Measurements from ENCODE around the gene RAB12. TPM values are rescaled to one million over a fixed set of nuclear protein-coding genes. Genes with fewer than 3 reads are reported as not detected.

RAB12 gene
- total RNA-seq, 1 experiment from 2014 or later, result 32.7 TPM

DNA sequence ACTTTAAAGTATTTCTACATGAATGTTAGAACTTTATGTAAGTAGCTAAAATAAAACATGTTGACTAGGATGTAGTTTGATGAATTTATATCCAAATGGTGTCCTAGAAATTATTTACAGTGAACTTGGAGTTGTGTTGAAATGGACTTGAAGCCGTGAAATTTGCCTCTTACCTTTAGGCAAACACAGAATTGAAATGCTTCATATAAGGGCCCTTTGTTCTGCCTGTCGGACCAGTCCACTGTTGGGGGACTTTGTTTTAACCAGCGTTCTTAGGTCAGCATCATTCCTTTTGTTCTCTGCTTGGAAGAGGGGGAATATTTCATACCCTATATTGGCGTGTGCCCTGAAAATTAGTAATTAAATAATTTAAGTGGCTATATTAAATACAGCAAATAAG, 18.3 kb downstream of the RAB12 start:
- H3K9me3 ChIP-seq (ENCODE audit: control insufficient read depth in 1 of 2, insufficient read depth in 1 of 2, low read depth in 1 of 2, low read length in 2 of 2), result no peaks in the 10 kb centered on the region
- intact Hi-C loops (cut with micrococcal nuclease), result no loop called here
- BruUV-seq (replicated peaks), result no TSS peak
- H3K79me2 ChIP-seq (ENCODE audit: insufficient read depth, low read length), result peaks cover 74% of the 10 kb centered on the region
- H3K4me1 ChIP-seq (ENCODE audit: control insufficient read depth in 1 of 2, insufficient read depth in 2 of 2, low read length in 2 of 2), result peaks cover 0 to 6% of the 10 kb centered on the region in 2 experiments; a peak in 1 of 4 replicates
- no peak overlapping the region for H3K4me3 ChIP-seq (replicated peaks in 1 of 2; ENCODE audit: low read depth in 1 of 2, low read length in 2 of 2)
- RAD21 ChIA-PET (ENCODE audit: low non-redundant PET in 1 of 2, low total read pairs in 2 of 2, uncharacterized antibody in 2 of 2, unreplicated experiment in 2 of 2), result no interaction called here
- POLR2A ChIA-PET, result interaction anchor here (0.9 kb wide), 1 partner anchor 18 kb away, joined by 3 read pairs; the partner anchor contains the start of gene RAB12
- no peak for ATAC-seq
- no peak for DNase-seq (ENCODE audit: low read depth, low spot score)
- H3K4me2 ChIP-seq (ENCODE audit: low read length), result no peak overlapping the region
- H3K36me3 ChIP-seq (ENCODE audit: control insufficient read depth in 1 of 2, insufficient read depth in 2 of 2, low read length in 2 of 2), result peaks cover 16 to 32% of the 10 kb centered on the region in 2 experiments
- no peaks in the 10 kb centered on the region for H3K9me2 ChIP-seq (ENCODE audit: insufficient read depth)
- no peak overlapping the region for H2AFZ ChIP-seq (ENCODE audit: low read depth, low read length, poor library complexity, severe bottlenecking)
- CTCF ChIA-PET, result no interaction called here
- H3K27ac ChIP-seq (ENCODE audit: low read depth, low read length), result no peak overlapping the region
- H3K9ac ChIP-seq (ENCODE audit: low read length), result no peak overlapping the region
- TF ChIP-seq ELF1 (IDR thresholded peaks at IDR 0.05; ENCODE audit: borderline replicate concordance, low read depth), result no peak
- no peak for TF ChIP-seq JUND (IDR thresholded peaks at IDR 0.05)
- no peak for TF ChIP-seq REST (IDR thresholded peaks at IDR 0.05; ENCODE audit: low read depth)
- TF ChIP-seq CTCF (IDR thresholded peaks at IDR 0.05 in 2 of 3, conservative IDR thresholded peaks at IDR 0.05 in 1 of 3; ENCODE audit: borderline replicate concordance in 1 of 3, insufficient read depth in 1 of 3, low read depth in 2 of 3, low read length in 2 of 3), result no peak
- TF ChIP-seq EGR1 (IDR thresholded peaks at IDR 0.05; ENCODE audit: low read depth), result no peak
- TF ChIP-seq YY1 (IDR thresholded peaks at IDR 0.05; ENCODE audit: extremely low read depth, insufficient replicate concordance, low read depth, low read length), result no peak
- TF ChIP-seq TCF7L2 (IDR thresholded peaks at IDR 0.05; ENCODE audit: borderline replicate concordance, extremely low read depth, insufficient read depth, insufficient read length), result no peak
- no peak for TF ChIP-seq CEBPB (IDR thresholded peaks at IDR 0.05; ENCODE audit: low read depth)
- TF ChIP-seq ZNF274 (IDR thresholded peaks at IDR 0.05; ENCODE audit: low read depth, low read length), result no peak
- no peaks in the 10 kb centered on the region for H3K27me3 ChIP-seq (ENCODE audit: insufficient read depth, low read length)
- no peaks in the 10 kb centered on the region for H4K20me1 ChIP-seq (ENCODE audit: insufficient read depth)
